ENCODE data around the gene ZWILCH.
"Not testable (repeated sequence)": the region's sequence is repeated elsewhere in the genome, so short reads cannot be mapped to it uniquely, and the experiment has no call there.

The ZWILCH gene

GRCh38 chr15:66587020-66587419 lies 81.9 kb downstream of the ZWILCH start:
- DNase-seq, result no peak

- DNase-seq, result no peak
These were observed 82.6 kb downstream of the ZWILCH start for GRCh38 chr15:66587749-66588148.

DNA sequence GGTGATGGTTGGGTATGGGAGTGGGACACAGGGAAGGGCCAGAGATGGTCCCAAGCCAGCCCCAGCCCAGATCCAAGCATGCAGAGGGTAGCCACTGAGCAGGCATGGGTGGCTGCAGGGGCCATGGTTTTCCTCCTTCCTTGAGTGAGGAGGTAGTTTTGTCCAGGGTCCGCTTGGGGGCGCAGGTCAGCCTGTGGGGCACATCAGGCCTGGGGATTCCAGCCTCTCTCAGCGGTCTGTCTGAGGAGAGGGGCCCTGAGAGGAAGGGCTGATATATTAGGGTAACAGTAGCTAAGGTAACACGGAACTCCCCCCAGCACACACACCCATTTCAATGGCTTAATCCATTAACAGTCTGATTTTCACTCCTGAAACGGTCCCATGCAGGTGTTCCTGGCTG lies 83.4 kb downstream of the ZWILCH start:
- no peak for DNase-seq

GRCh38 chr15:66588971-66589370 lies 83.8 kb downstream of the ZWILCH start:
- no peak for DNase-seq

- not testable (repeated sequence) for DNase-seq
These were observed 84.3 kb downstream of the ZWILCH start for GRCh38 chr15:66589429-66589828.

- DNase-seq, result no peak
These were observed 85.3 kb downstream of the ZWILCH start for GRCh38 chr15:66590435-66590834.

- no peak for DNase-seq
These were observed 86.3 kb downstream of the ZWILCH start for GRCh38 chr15:66591322-66591862.

GRCh38 chr15:66592505-66593218 lies 87.5 kb downstream of the ZWILCH start:
- DNase-seq, result no peak

DNA sequence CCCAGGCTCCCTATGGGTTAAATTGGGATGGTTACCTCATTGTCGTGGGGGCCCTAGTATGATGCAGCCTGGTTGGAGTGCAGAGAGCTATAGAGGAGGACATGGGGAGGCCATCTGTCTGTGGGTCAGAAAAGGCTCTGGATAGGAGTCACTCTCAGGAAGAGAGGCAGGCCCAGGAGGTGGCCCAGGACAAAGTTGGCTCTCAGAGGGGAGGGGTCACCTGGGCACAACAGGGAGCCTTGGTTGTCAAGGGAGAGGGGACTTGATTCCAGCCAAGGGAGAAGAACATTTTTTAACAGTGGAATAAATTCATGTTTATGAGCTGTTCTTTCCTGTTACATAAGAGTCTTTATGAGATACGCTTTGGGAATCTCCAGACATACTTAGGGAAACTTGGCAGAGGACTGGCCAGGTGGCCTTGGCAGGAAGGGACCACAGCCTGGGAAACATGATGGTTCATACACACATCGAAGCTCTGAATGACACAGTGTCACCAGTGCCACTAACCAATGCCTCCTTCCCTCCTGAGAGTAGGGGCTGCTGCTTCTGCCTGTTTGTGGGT lies 88.2 kb downstream of the ZWILCH start:
- DNase-seq, result no peak

DNA sequence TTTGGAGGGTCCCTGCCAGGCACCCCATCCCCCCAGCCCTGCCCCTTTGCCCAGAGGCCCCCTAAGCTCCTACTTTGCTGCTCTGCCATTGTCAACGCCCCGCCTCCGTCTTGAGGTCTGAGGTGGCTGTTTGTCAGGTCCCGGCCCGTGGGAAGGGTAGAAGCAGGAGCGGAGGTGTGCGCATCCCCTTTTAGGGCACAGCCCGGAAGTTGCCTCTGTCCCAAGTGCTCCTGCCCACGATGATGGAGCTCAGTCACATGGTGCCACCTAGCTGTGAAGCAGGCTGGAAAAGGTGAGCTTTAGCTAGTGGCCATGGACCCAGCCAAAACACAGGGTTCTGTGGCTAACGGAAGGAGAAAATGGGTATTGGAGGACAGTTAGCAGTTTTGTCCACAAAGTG lies 89.2 kb downstream of the ZWILCH start:
- DNase-seq, result no peak

GRCh38 chr15:66594836-66595235 lies 89.7 kb downstream of the ZWILCH start:
- no peak for DNase-seq

DNA sequence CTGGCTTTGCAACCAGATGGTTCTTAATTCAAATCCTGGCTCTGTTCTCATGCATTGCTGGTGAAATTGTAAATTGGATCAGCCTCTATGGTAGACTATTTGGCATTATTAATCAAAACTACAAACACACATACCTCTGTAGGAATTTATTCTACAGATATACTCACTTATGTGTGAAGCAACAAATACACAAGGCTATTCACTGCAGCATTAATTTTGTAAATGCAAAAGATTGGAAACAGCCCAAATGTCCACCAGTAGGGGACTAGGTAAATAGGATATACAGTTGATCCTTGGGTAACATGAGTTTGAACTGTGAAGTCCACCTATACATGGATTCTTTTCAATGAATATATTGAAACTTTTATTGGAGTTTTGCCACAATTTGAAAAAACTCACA lies 90.2 kb downstream of the ZWILCH start:
- no peak for DNase-seq

- DNase-seq, result peak; percentile 20
These were observed 90.9 kb downstream of the ZWILCH start for GRCh38 chr15:66595931-66596545.

DNA sequence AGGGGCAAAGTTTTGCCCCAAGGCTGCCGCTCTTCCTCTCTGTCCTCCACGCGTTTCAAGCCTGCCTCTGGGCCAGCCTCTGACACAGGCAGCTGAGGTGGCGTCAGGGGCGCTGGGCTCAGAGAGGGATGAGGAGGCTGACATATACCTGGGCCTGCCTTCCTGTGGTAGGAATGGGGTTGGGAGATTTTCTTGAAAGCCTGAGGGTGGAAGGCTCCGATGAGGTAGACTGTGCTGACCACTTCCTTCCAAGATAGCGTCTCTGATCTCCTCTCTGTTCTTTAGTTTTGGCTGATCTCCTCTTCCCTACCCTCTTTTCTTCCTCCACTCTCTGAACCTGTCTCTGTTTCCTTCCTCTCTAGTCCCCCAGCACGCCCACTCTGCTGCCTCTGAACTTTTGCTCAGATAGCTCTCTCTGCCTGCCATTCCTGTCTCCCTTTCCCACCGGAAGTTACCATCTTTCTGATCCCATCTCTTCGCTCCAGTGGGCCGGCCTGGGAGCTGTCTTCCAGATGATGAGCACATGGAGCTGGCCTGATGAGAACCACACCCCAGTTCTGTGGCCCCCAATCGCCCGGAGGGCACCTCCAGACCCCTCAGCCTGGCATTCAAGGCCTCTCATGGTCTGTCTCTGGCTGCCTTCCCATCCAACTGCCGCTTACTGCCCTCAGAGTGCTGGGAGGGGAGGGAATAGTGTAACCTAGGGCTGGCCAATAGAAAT lies 93.1 kb downstream of the ZWILCH start:
- DNase-seq, result no peak

Data from COR-L47 (cell line).